ENCODE results near the gene PROK1.

GRCh38 chr1:110433213-110433612 is 17.7 kb upstream of the PROK1 start:
- TF ChIP-seq CTCF (IDR thresholded peaks at IDR 0.05 in 2 of 3, conservative IDR thresholded peaks at IDR 0.05 in 1 of 3; ENCODE audit: borderline replicate concordance in 1 of 3, insufficient read depth in 1 of 3, low read depth in 2 of 3, low read length in 2 of 3): no peak
- no peak for TF ChIP-seq ATF3 (IDR thresholded peaks at IDR 0.05)
- TF ChIP-seq POLR2A (IDR thresholded peaks at IDR 0.05; ENCODE audit: borderline replicate concordance, extremely low read depth, insufficient read depth, insufficient read length): no peak
- no peak for TF ChIP-seq REST (IDR thresholded peaks at IDR 0.05; ENCODE audit: low read depth)
- no peak for TF ChIP-seq EGR1 (IDR thresholded peaks at IDR 0.05; ENCODE audit: low read depth)
- no peak for TF ChIP-seq POLR2AphosphoS5 (IDR thresholded peaks at IDR 0.05; ENCODE audit: low read depth, low read length)
- no peak for TF ChIP-seq CEBPB (IDR thresholded peaks at IDR 0.05; ENCODE audit: low read depth)
- no peak for TF ChIP-seq RAD21 (IDR thresholded peaks at IDR 0.05; ENCODE audit: low read depth)
- TF ChIP-seq TCF7L2 (IDR thresholded peaks at IDR 0.05; ENCODE audit: borderline replicate concordance, extremely low read depth, insufficient read depth, insufficient read length): no peak
- TF ChIP-seq YY1 (IDR thresholded peaks at IDR 0.05; ENCODE audit: extremely low read depth, insufficient replicate concordance, low read depth, low read length): no peak
- TF ChIP-seq EZH2 (IDR thresholded peaks at IDR 0.05): no peak
- TF ChIP-seq JUND (IDR thresholded peaks at IDR 0.05): no peak

All from HCT116 (cell line).